ENCODE results near the gene KMO. TPM values are rescaled to one million over a fixed set of nuclear protein-coding genes. Genes with fewer than 3 reads are reported as not detected.

KMO gene
- total RNA-seq, 4 donors from 2014 or later, result 0.28 to 22.9 (median 4.5) TPM

- intact Hi-C loops (cut with DNase I; ENCODE audit: low total_unique reads), result no loop called here
- TF ChIP-seq CTCF (IDR thresholded peaks at IDR 0.05) (no peak), POLR2A (IDR thresholded peaks at IDR 0.05) (no peak)
Observed at GRCh38 chr1:241614572-241614971, 82.4 kb downstream of the KMO start.

DNA sequence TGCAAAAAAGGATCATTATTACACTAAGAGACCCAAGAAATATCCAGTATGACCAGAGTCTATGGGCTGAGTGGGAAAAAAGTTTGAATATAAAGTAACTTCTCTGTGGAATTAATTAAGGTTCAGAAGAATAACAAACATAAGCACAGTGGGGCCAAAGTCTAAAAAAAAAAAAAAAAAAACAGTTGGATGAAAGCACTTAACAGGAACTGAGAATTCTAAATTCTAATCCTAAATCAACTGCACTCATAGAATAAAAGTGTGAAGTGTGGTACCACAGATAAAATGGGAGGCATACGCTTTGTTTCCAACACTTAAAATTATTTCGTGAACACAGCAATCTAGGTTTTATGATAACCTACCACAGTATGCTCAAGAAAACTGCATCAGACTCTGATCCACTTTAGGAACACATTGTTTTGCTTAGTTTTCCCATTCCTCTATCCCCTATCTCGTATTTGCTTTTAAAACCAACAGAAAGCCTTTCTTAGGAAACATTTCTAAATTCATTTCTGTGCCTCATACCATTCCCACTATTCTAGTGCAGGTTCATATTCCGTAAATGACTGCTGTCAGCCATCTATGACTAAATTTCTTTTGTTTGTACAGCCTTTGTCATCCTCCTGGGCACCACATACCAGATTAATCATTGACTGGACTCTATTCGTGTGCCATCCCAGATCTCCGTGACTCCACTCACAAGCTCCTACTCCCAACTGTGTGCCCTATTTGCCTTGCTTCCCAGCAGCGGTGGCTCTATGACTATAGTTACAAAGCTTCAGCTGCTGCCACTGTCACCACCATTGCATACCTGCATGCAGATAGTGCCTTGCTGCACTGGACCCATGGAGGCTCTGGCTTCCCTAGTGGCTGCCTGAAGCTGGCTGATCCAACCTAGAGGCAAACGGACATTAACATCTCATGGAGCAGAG, 83.1 kb downstream of the KMO start:
- no peak for DNase-seq
- no peak for TF ChIP-seq POLR2A (IDR thresholded peaks at IDR 0.05)
- TF ChIP-seq CTCF (IDR thresholded peaks at IDR 0.05), result no peak
- Histone ChIP-seq H3K4me3 (no peak overlapping the region), H3K4me1 (no peaks in the 10 kb centered on the region), H3K27me3 (no peaks in the 10 kb centered on the region), H3K27ac (no peak overlapping the region), H3K9me3 (no peaks in the 10 kb centered on the region), H3K36me3 (no peaks in the 10 kb centered on the region)
- intact Hi-C loops (cut with DNase I; ENCODE audit: low total_unique reads), result no loop called here

More at GRCh38 chr1:241614572-241614971, 82.4 kb downstream of the KMO start:
- H3K9me3 ChIP-seq, result no peaks in the 10 kb centered on the region
- no peak for DNase-seq
- H3K4me1 ChIP-seq, result no peaks in the 10 kb centered on the region
- H3K27me3 ChIP-seq, result no peaks in the 10 kb centered on the region
- H3K4me3 ChIP-seq, result no peak overlapping the region
- H3K36me3 ChIP-seq, result no peaks in the 10 kb centered on the region
- H3K27ac ChIP-seq, result no peak overlapping the region

DNA sequence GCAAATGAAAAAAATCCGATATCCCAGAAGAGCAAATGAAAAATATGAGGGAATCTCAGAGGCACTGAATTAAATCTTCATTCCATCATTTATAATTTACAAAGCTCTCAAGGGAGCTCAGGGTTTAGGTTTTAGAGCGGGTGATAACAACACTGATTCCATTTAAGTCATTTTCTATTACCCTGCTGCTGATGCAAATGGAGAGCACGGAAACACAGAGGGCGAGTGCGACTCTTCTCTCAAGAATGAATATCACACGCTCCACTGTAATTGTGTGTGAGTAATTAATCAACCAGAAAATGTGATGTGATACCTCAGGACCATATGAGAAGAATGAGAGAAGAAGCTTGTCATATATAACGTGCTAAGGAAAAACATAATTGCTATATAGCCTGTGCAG, 85.2 kb downstream of the KMO start:
- intact Hi-C loops (cut with DNase I; ENCODE audit: low total_unique reads), result no loop called here
- no peak for DNase-seq
- TF ChIP-seq POLR2A (IDR thresholded peaks at IDR 0.05) (no peak), CTCF (IDR thresholded peaks at IDR 0.05) (no peak)

GRCh38 chr1:241622669-241623068, 90.5 kb downstream of the KMO start:
- Histone ChIP-seq H3K27ac (no peak overlapping the region), H3K4me3 (no peak overlapping the region), H3K27me3 (no peaks in the 10 kb centered on the region), H3K9me3 (no peaks in the 10 kb centered on the region), H3K36me3 (no peaks in the 10 kb centered on the region), H3K4me1 (no peaks in the 10 kb centered on the region)
- intact Hi-C loops (cut with DNase I; ENCODE audit: low total_unique reads), result no loop called here
- no peak for DNase-seq
- TF ChIP-seq CTCF (IDR thresholded peaks at IDR 0.05) (no peak), POLR2A (IDR thresholded peaks at IDR 0.05) (no peak)

More for the DNA sequence above, 85.2 kb downstream of the KMO start:
- H3K36me3 ChIP-seq, result no peaks in the 10 kb centered on the region
- no peaks in the 10 kb centered on the region for H3K4me1 ChIP-seq
- H3K9me3 ChIP-seq, result no peaks in the 10 kb centered on the region
- H3K27me3 ChIP-seq, result no peaks in the 10 kb centered on the region
- no peak overlapping the region for H3K4me3 ChIP-seq
- H3K27ac ChIP-seq, result no peak overlapping the region

DNA sequence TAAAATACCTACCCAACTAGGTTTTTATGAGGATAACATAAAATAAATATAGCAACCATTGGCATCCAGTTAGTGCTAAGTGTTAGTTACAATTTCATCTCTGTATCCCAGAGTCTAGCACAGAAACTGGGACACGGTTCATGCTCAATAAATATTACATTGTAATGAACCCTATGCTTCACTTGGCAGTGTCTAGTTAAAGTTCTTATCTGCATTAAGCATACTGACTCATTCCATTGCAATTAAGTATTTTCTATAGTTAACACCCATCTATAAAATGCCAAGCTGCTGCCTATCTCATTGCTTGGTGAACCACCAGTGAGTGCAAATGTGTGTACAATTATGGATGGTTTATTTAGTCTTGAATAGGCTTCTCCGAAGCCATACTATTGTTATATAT, 92.8 kb downstream of the KMO start:
- TF ChIP-seq CTCF (IDR thresholded peaks at IDR 0.05) (no peak), POLR2A (IDR thresholded peaks at IDR 0.05) (no peak)
- no peaks in the 10 kb centered on the region for H3K4me1 ChIP-seq
- H3K4me3 ChIP-seq, result no peak overlapping the region
- no peaks in the 10 kb centered on the region for H3K27me3 ChIP-seq
- intact Hi-C loops (cut with DNase I; ENCODE audit: low total_unique reads), result no loop called here
- H3K36me3 ChIP-seq, result no peaks in the 10 kb centered on the region
- H3K9me3 ChIP-seq, result no peaks in the 10 kb centered on the region
- no peak overlapping the region for H3K27ac ChIP-seq
- no peak for DNase-seq

Measured in uterus (tissue), 4 donors.